ENCODE results near the gene KCNQ1. TPM values are rescaled to one million over a fixed set of nuclear protein-coding genes. Genes with fewer than 3 reads are reported as not detected.
A peak's percentile ranks its signal among the peaks of the same experiment; 100 is the strongest.

The KCNQ1 gene
- total RNA-seq, 1 donor from 2014 or later, result 2.7 TPM

GRCh38 chr11:2795491-2795991 is 350.7 kb downstream of the KCNQ1 start:
- Histone ChIP-seq H3K27ac (no peak overlapping the region), H3K4me1 (peaks cover 12% of the 10 kb centered on the region), H3K4me3 (no peak overlapping the region), H3K36me3 (no peaks in the 10 kb centered on the region), H3K9me3 (no peaks in the 10 kb centered on the region), H3K27me3 (no peaks in the 10 kb centered on the region)
- intact Hi-C loops (cut with DNase I), result no loop called here
- DNase-seq (ENCODE audit: extremely low spot score in 2 of 2), result peak in 1 of 2 donors; percentile 76
- TF ChIP-seq POLR2AphosphoS5 (IDR thresholded peaks at IDR 0.05; ENCODE audit: insufficient read depth in 1 of 2, low read depth in 1 of 2) (no peak), CTCF (IDR thresholded peaks at IDR 0.05) (no peak), POLR2A (IDR thresholded peaks at IDR 0.05) (no peak)

- no peak overlapping the region for H3K4me3 ChIP-seq
- intact Hi-C loops (cut with DNase I), result no loop called here
- no peaks in the 10 kb centered on the region for H3K27me3 ChIP-seq
- no peaks in the 10 kb centered on the region for H3K36me3 ChIP-seq
- H3K4me1 ChIP-seq, result peaks cover 11% of the 10 kb centered on the region
- no peaks in the 10 kb centered on the region for H3K9me3 ChIP-seq
- DNase-seq (ENCODE audit: extremely low spot score in 2 of 2), result peak in 1 of 2 donors; percentile 62
- TF ChIP-seq CTCF (IDR thresholded peaks at IDR 0.05) (no peak), POLR2AphosphoS5 (IDR thresholded peaks at IDR 0.05; ENCODE audit: insufficient read depth in 1 of 2, low read depth in 1 of 2) (no peak), POLR2A (IDR thresholded peaks at IDR 0.05) (no peak)
- no peak overlapping the region for H3K27ac ChIP-seq
Measured at GRCh38 chr11:2796091-2796490, 351.3 kb downstream of the KCNQ1 start.

GRCh38 chr11:2796508-2797113 is 351.8 kb downstream of the KCNQ1 start:
- no peaks in the 10 kb centered on the region for H3K9me3 ChIP-seq
- no peak for TF ChIP-seq CTCF (IDR thresholded peaks at IDR 0.05)
- no peak for TF ChIP-seq POLR2AphosphoS5 (IDR thresholded peaks at IDR 0.05; ENCODE audit: insufficient read depth in 1 of 2, low read depth in 1 of 2)
- no peak for TF ChIP-seq POLR2A (IDR thresholded peaks at IDR 0.05)
- intact Hi-C loops (cut with DNase I), result no loop called here
- H3K27ac ChIP-seq, result no peak overlapping the region
- H3K27me3 ChIP-seq, result no peaks in the 10 kb centered on the region
- no peaks in the 10 kb centered on the region for H3K36me3 ChIP-seq
- H3K4me1 ChIP-seq, result peaks cover 6% of the 10 kb centered on the region
- DNase-seq (ENCODE audit: extremely low spot score in 2 of 2), result no peak
- H3K4me3 ChIP-seq, result no peak overlapping the region

GRCh38 chr11:2797121-2797711 is 352.4 kb downstream of the KCNQ1 start:
- H3K4me1 ChIP-seq, result no peaks in the 10 kb centered on the region
- intact Hi-C loops (cut with DNase I), result no loop called here
- H3K27me3 ChIP-seq, result no peaks in the 10 kb centered on the region
- H3K36me3 ChIP-seq, result no peaks in the 10 kb centered on the region
- H3K4me3 ChIP-seq, result no peak overlapping the region
- no peak overlapping the region for H3K27ac ChIP-seq
- TF ChIP-seq POLR2A (IDR thresholded peaks at IDR 0.05), result no peak
- no peak for TF ChIP-seq CTCF (IDR thresholded peaks at IDR 0.05)
- no peak for TF ChIP-seq POLR2AphosphoS5 (IDR thresholded peaks at IDR 0.05; ENCODE audit: insufficient read depth in 1 of 2, low read depth in 1 of 2)
- no peaks in the 10 kb centered on the region for H3K9me3 ChIP-seq
- DNase-seq (ENCODE audit: extremely low spot score in 2 of 2), result no peak

- no peaks in the 10 kb centered on the region for H3K27me3 ChIP-seq
- H3K4me1 ChIP-seq, result no peaks in the 10 kb centered on the region
- DNase-seq (ENCODE audit: extremely low spot score in 2 of 2), result no peak
- H3K36me3 ChIP-seq, result no peaks in the 10 kb centered on the region
- no peak overlapping the region for H3K27ac ChIP-seq
- intact Hi-C loops (cut with DNase I), result no loop called here
- H3K9me3 ChIP-seq, result no peaks in the 10 kb centered on the region
- no peak for TF ChIP-seq POLR2A (IDR thresholded peaks at IDR 0.05)
- no peak for TF ChIP-seq POLR2AphosphoS5 (IDR thresholded peaks at IDR 0.05; ENCODE audit: insufficient read depth in 1 of 2, low read depth in 1 of 2)
- no peak for TF ChIP-seq CTCF (IDR thresholded peaks at IDR 0.05)
- H3K4me3 ChIP-seq, result no peak overlapping the region
Measured at GRCh38 chr11:2797741-2798361, 353.0 kb downstream of the KCNQ1 start.
